Endothelial cell of umbilical vein (primary cell): ENCODE data around the gene POU2F3. TPM values are rescaled to one million over a fixed set of nuclear protein-coding genes. Genes with fewer than 3 reads are reported as not detected.

Source experiments
- BruUV-seq: library from RNA; stranded (reverse); fragments of 400-500 nt; replicated peaks from 2 replicates; lab custom pipeline; 2021; lab: Mats Ljungman, UMichigan
- CTCF ChIA-PET: fragments of 300-600, 350-600 bp; sonication (Branson Sonifier 250); formaldehyde crosslinking; loops from one replicate; lab custom pipeline; 2021; ENCODE audit warnings: antibody characterized with exemption, inconsistent platforms; lab: Charles Lee
- POLR2A ChIA-PET: fragments of 300-600, 350-600 bp; sonication (Branson Sonifier 250); formaldehyde crosslinking; loops from one replicate; lab custom pipeline; 2021; ENCODE audit warnings: antibody characterized with exemption, inconsistent platforms; lab: Charles Lee
- DNase-seq: peaks from one replicate; pipeline ENCODE4 v3.0.0-alpha.2; 2011; ENCODE audit warnings: low read depth, low spot score
- FAIRE-seq: peaks from 2 replicates; lab custom pipeline; 2011; peaks lifted over from hg19 to GRCh38; lab: Jason Lieb, UNC
- H2AFZ ChIP-seq: 2 replicates; pipeline ENCODE4 v1.6.0; 2012; ENCODE audit warnings: low read depth, low read length, control low read depth, inconsistent platforms
- H3K27ac ChIP-seq: 2 replicates; pipeline ENCODE4 v1.5.1; 2011; ENCODE audit warnings: low read depth, mild to moderate bottlenecking, control low read depth, low read length, moderate library complexity; ENCODE audit not compliant: insufficient read depth
- H3K27me3 ChIP-seq, 2 experiments: 2 replicates each; pipeline versions ENCODE4 v1.6.0 to v1.6.1; 2011; ENCODE audit warnings: low read length in 2 of 2, mixed read lengths in 1 of 2; ENCODE audit not compliant: control insufficient read depth in 2 of 2, insufficient read depth in 2 of 2
- H3K36me3 ChIP-seq, 2 experiments: 2 replicates in 1 of 2; 3 replicates in 1 of 2; pipeline ENCODE4 v1.5.1; 2011; ENCODE audit warnings: low read length in 2 of 2, mild to moderate bottlenecking in 1 of 2, moderate library complexity in 1 of 2; ENCODE audit not compliant: control insufficient read depth in 2 of 2, insufficient read depth in 2 of 2; ENCODE audit errors: extremely low read depth in 1 of 2
- H3K4me1 ChIP-seq: 3 replicates; pipeline ENCODE4 v1.5.1; 2011; ENCODE audit warnings: mild to moderate bottlenecking, low read length; ENCODE audit not compliant: control insufficient read depth, insufficient read depth; ENCODE audit errors: extremely low read depth
- H3K4me2 ChIP-seq: 2 replicates; pipeline ENCODE4 v1.6.1; 2011; ENCODE audit warnings: low read length, control low read depth, mixed read lengths; ENCODE audit not compliant: insufficient read depth
- H3K4me3 ChIP-seq, 3 experiments: fragments of 200-600 bp in 1 of 3; sonication (generic), shearing (Covaris generic) in 1 of 3; replicated peaks in 1 of 3; 2 replicates each; pipeline ENCODE4 v1.5.1; 2011 to 2016; ENCODE audit warnings: control low read depth in 3 of 3, low read length in 3 of 3, mild to moderate bottlenecking in 2 of 3, inconsistent platforms in 1 of 3, low read depth in 1 of 3, moderate library complexity in 1 of 3; ENCODE audit not compliant: insufficient read depth in 1 of 3
- H3K79me2 ChIP-seq: 2 replicates; pipeline ENCODE4 v1.6.0; 2012; ENCODE audit warnings: low read length, inconsistent platforms; ENCODE audit not compliant: control insufficient read depth, insufficient read depth
- H3K9ac ChIP-seq: replicated peaks from 2 replicates; pipeline ENCODE3; 2011; ENCODE audit warnings: low read length, control low read depth; ENCODE audit not compliant: insufficient read depth; ENCODE audit errors: extremely low read depth
- H3K9me1 ChIP-seq: replicated peaks from 3 replicates; pipeline ENCODE4 v1.6.0; 2011; ENCODE audit warnings: mild to moderate bottlenecking, low read length; ENCODE audit not compliant: control insufficient read depth, insufficient read depth; ENCODE audit errors: extremely low read depth
- H3K9me3 ChIP-seq: replicated peaks from 2 replicates; pipeline ENCODE4 v1.5.1; 2012; ENCODE audit warnings: low read length, inconsistent platforms; ENCODE audit not compliant: control insufficient read depth, insufficient read depth
- H4K20me1 ChIP-seq: replicated peaks from 2 replicates; pipeline ENCODE3; 2011; ENCODE audit warnings: mild to moderate bottlenecking, low read length; ENCODE audit not compliant: control insufficient read depth, insufficient read depth; ENCODE audit errors: extremely low read depth
- CTCF ChIP-seq, 2 donors: IDR thresholded peaks; 1 replicate in 1 of 2; 2 replicates in 1 of 2; pipeline ENCODE4 v1.5.1; 2011; ENCODE audit warnings: low read length in 2 of 2, mild to moderate bottlenecking in 2 of 2, moderate library complexity in 2 of 2, control low read depth in 1 of 2, inconsistent platforms in 1 of 2, low read depth in 1 of 2; ENCODE audit not compliant: insufficient read depth in 1 of 2; ENCODE audit errors: extremely low read depth in 1 of 2
- EZH2 ChIP-seq: IDR thresholded peaks from 2 replicates; pipeline ENCODE4 v1.6.1; 2012; ENCODE audit warnings: borderline replicate concordance, low read depth, mild to moderate bottlenecking, moderate library complexity, low read length, inconsistent platforms; ENCODE audit not compliant: severe bottlenecking
- FOS ChIP-seq: IDR thresholded peaks from 2 replicates; pipeline ENCODE4 v1.6.1; 2011; ENCODE audit warnings: mild to moderate bottlenecking, low read length, moderate library complexity, borderline replicate concordance; ENCODE audit not compliant: insufficient read depth
- GATA2 ChIP-seq: IDR thresholded peaks from 2 replicates; pipeline ENCODE4 v1.7.0; 2011; ENCODE audit warnings: low read depth, mild to moderate bottlenecking, moderate library complexity, mixed read lengths, low read length; ENCODE audit not compliant: insufficient read length, insufficient read depth
- JUN ChIP-seq: IDR thresholded peaks from 2 replicates; pipeline ENCODE4 v1.6.1; 2011; ENCODE audit warnings: borderline replicate concordance, low read depth; ENCODE audit not compliant: insufficient read length, insufficient read depth
- MAX ChIP-seq: IDR thresholded peaks from 2 replicates; pipeline ENCODE4 v1.6.1; 2011; ENCODE audit not compliant: insufficient read depth, insufficient read length
- MYC ChIP-seq: IDR thresholded peaks from one replicate; pipeline ENCODE4 v1.6.1; 2011; ENCODE audit warnings: mild to moderate bottlenecking, low read depth, low read length
- POLR2A ChIP-seq: IDR thresholded peaks from 2 replicates; pipeline ENCODE4 v1.6.1; 2012; ENCODE audit warnings: low read depth, mild to moderate bottlenecking, control low read depth, low read length
- POLR2AphosphoS5 ChIP-seq: IDR thresholded peaks from 2 replicates; pipeline ENCODE4 v1.6.1; 2012; ENCODE audit warnings: low read depth, mild to moderate bottlenecking, control low read depth, low read length, moderate library complexity; ENCODE audit not compliant: insufficient read depth
- dilution Hi-C: fragments of 300-500 bp; cut with MboI; formaldehyde crosslinking; loops from one replicate; pipeline ENCODE4 v1.15.0; 2019; ENCODE audit warnings: low sequenced_read_pairs; ENCODE audit not compliant: extremely low pct_ligation_motif_present
- intact Hi-C: fragments of 100-400 bp; cut with micrococcal nuclease; formaldehyde crosslinking; loops from one replicate; pipeline ENCODE4 v1.10.0; 2022
- polyA plus RNA-seq, 4 experiments: library from polyadenylated mRNA; depleted of rRNA in 3 of 4; stranded (reverse) in 3 of 4; unstranded in 1 of 4; fragments of >200 nt; gene quantifications; 2 replicates each; pipeline versions ENCODE4 v1.2.1 to v1.2.3, GENCODE V29; 2011 to 2012; ENCODE audit warnings: missing spikeins in 1 of 4
- total RNA-seq: library from RNA; stranded (reverse); gene quantifications from 2 replicates; pipeline ENCODE4 v1.2.3, GENCODE V29; 2021

POU2F3 gene
- total and polyA plus RNA-seq, 2 donors (not counting 3 experiments of a cell fraction or from before 2014, with no cell fraction given), result 0.06 TPM; not detected in 1

- Histone ChIP-seq H3K36me3 (peaks cover 0 to 5% of the 10 kb centered on the region in 2 experiments), H3K9me3 (no peaks in the 10 kb centered on the region), H2AFZ (peak overlapping the region; percentile 80), H4K20me1 (no peaks in the 10 kb centered on the region), H3K27me3 (no peaks in the 10 kb centered on the region), H3K4me3 (peak overlapping the region; percentile 82 to 98 (median 82)), H3K4me2 (peak overlapping the region; percentile 98), H3K9ac (peak overlapping the region; percentile 96), H3K9me1 (no peaks in the 10 kb centered on the region), H3K79me2 (peaks cover 42% of the 10 kb centered on the region), H3K4me1 (peaks cover 36% of the 10 kb centered on the region), H3K27ac (peak overlapping the region; percentile 87)
- no peak for FAIRE-seq
- no peak for TF ChIP-seq CTCF (IDR thresholded peaks at IDR 0.05; ENCODE audit: extremely low read depth in 1 of 2, insufficient read depth in 1 of 2, low read depth in 1 of 2, low read length in 2 of 2)
- no peak for TF ChIP-seq GATA2
- TF ChIP-seq FOS, result no peak
- TF ChIP-seq MYC, result no peak
- no peak for TF ChIP-seq JUN
- TF ChIP-seq POLR2AphosphoS5, result no peak
- no peak for TF ChIP-seq POLR2A
- no peak for TF ChIP-seq MAX
- TF ChIP-seq EZH2, result no peak
- dilution Hi-C loops (no loop called here), intact Hi-C loops (loop anchor here (1.0 to 10.0 kb wide), 8 partner anchors 10 to 1859 kb away; partner anchors contain the start of genes SC5D and TLCD5)
- POLR2A ChIA-PET, result interaction anchor here (0.7 kb wide), 1 partner anchor 11 kb away, joined by 4 read pairs; the partner anchor contains the start of gene TLCD5
- BruUV-seq, result TSS peak; percentile 59
- CTCF ChIA-PET, result interaction anchor here (0.7 to 4.8 kb wide), 40 partner anchors 9 to 472 kb away, joined by 3 to 32 read pairs (median 5); partner anchors contain the start of gene TLCD5
- no peak for DNase-seq
Measured at GRCh38 chr11:120335556-120335907, 95.6 kb downstream of the POU2F3 start.
